Anterior cingulate cortex (tissue), 58 donors: ENCODE measurements around the gene GATB.
A peak's percentile ranks its signal among the peaks of the same experiment; 100 is the strongest.

Experiments used
- DNase-seq, 58 donors: peaks; one replicate each; lab custom pipeline; 2025; lab: John Stamatoyannopoulos, UW

Gene GATB

GRCh38 chr4:151658959-151659600 is 101.7 kb downstream of the GATB start:
- DNase-seq, result no peak

DNA sequence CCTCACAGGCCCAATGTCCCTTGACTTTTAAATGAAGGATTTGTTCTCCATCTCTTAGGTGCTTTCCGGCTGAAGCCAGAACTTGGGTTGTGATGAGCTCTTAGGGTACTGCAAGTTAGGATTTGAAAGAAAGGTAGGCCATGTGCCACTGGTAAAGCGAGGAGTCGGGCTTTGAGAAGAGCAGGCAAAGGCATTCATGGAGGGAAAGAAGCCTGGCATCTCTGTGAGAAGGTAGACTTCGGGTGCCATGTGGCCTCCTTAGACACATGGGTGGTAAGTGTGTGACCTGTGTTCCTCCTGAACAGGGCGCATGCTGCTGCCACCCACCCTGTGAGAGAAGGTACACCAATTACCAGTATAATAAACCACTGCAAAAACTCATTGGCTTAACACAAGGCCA is 102.9 kb downstream of the GATB start:
- no peak for DNase-seq

DNA sequence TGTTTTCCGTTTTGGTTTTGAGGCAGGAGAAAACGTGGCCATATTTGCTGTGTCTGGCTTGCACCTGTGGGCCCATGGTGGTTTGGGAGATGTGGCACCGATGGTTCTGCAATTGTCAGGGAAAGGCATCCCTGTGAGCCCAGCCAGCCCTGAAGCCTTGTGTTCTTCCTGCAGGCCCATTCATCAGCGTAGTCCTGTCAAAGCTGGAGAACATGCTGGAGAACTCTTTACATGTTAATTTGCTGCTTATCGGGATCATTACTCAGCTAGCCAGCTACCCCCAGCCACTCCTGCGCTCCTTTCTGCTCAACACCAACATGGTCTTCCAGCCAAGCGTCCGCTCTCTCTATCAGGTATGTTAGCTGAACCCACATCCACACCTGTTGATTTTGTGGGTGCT is 104.7 kb downstream of the GATB start:
- DNase-seq, result no peak

DNA sequence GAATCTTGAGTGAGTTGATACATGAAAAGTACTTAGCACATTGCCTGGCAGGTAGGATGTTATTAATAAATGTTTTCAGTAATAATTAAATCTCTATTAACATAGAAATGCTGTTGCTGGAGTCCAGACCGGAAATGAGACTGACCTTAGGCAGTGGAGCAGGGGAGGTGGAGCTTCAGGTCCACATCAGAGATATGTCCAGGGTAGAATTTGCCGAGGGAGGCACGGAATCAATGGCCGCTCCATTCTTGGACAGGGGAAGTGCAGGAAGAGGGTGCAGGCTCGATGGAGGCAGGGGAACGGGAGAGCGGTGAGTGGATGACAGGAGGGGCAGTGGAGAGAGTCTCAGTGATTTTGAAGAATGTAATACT is 107.3 kb downstream of the GATB start:
- DNase-seq, result no peak

- DNase-seq, result no peak
Measured at GRCh38 chr4:151652841-151653547, 107.8 kb downstream of the GATB start.

GRCh38 chr4:151651496-151651895 is 109.3 kb downstream of the GATB start:
- no peak for DNase-seq

DNA sequence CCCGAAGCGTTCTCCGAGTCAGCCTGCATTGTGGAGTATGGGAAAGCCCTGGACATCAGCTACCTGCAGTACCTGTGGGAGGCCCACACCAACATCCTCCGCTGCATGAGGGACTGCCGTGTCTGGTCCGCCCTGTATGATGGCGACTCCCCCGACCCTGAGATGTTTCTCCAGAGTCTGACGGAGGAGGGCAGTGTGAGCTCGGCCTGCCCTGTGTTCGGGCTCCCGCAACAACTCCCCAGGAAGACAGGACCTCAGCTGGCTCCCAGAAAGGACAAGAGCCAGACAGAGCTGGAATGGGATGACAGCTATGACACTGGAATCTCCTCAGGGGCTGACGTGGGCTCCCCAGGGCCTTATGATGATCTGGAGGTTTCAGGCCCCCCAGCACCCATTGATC is 111.3 kb downstream of the GATB start:
- DNase-seq, result no peak

GRCh38 chr4:151646322-151646721 is 114.5 kb downstream of the GATB start:
- no peak for DNase-seq

- DNase-seq, result no peak
Measured at GRCh38 chr4:151644622-151645021, 116.2 kb downstream of the GATB start.

GRCh38 chr4:151643564-151643963 is 117.2 kb downstream of the GATB start:
- DNase-seq, result no peak

GRCh38 chr4:151641983-151642382 is 118.8 kb downstream of the GATB start:
- DNase-seq, result no peak

GRCh38 chr4:151641167-151641566 is 119.6 kb downstream of the GATB start:
- DNase-seq, result no peak

GRCh38 chr4:151640381-151640780 is 120.4 kb downstream of the GATB start:
- DNase-seq, result peak in 2 of 58 donors; percentile 10 to 17

- no peak for DNase-seq
Measured at GRCh38 chr4:151638295-151638858, 122.4 kb downstream of the GATB start.

DNA sequence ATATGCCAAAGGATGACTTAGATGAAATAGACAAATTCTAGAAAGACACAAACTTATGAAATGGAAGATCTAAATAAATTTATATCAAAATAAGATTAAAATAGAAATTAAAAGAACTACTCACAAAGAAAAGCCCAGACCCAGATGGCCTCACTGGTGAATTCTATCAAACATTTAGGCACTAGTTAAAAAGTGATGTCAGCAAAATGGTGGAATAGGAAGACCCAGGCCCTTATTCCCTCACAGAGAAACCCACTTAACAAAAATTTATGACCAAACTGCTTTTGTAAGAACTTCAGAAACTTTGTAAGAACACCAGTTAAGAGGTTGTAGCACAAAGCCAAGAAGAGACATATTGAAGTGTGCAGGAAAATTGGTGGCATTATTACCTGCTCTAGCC is 129.5 kb downstream of the GATB start:
- no peak for DNase-seq

DNA sequence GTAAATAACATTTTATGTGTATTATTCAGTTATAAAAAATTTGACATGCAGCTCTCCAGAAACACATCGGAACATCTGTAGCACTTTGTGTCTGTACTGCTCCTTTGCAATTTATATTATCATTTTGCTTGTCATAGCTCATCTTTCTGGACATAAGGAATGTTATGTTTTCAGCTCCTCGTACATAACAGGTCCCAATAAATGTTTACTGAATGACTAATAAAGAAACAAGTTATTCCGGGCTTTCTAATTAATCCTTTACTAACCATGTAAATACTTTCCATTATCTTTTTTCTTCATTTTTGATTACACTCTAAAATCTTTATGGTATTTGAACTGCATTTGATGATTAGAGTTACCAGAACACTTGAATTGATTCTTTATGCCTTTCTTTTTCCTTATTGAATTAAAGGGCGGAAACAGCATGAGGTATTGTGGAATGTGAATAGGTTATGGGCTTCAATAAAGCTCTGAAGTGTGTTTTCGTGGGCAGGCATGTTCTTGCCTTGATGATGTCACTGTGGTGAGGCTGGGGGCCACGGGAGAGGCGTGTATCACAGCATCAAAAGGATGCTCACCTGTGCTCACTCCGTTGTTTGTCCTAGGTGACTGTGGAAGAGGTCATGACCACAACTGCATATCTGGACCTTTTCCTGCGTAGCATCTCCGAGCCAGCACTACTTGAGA is 131.6 kb downstream of the GATB start:
- no peak for DNase-seq

DNA sequence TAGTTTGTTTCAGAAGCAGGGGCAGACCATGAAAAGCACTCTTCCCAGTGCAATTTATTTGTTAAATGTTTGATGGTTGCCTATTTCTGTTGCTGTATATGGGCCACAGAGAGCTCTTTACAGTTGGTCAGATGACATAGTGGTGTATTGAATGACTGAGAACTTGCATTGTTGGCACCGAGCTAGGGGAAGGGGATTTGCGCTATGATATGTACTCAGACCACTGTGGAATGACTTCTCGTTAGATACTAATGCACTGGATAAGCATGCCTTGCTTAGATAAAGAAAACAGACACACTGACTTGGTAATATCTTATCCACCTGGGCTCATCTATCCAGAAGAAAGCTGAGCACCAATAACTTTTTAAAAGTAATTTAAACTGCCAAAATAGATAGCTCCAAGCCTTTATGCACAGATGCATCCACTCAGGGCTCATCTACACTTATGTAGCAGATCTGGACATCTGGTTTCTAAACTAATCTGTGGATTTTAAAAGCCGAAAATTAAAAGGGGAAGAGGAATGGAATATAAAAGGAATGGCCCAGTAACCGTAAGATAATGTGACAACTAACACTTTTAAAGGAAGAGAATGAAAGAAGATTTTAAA is 132.7 kb downstream of the GATB start:
- DNase-seq, result no peak

GRCh38 chr4:151627491-151627890 is 133.3 kb downstream of the GATB start:
- no peak for DNase-seq

GRCh38 chr4:151626751-151627150 is 134.1 kb downstream of the GATB start:
- DNase-seq, result no peak

DNA sequence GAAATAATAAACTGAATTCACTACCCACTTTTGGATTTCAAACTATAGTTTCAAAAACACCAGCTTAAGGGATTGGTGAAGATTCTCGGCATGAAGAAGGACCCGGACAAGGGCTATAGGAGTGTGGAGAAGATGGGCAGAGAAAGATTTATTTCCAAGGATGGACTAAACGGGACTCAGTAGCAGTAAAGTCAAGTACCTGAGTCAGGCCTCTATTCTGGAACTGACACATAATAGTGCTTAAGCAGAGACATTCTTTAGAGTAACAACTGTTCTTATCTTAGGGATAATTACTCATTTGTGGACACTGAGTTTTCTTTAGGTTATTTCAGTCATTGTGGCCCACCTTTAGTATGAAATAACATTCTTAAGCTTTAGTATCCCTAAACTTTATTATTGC is 134.6 kb downstream of the GATB start:
- DNase-seq, result no peak
